ENCODE data around the gene GGT5. TPM values are rescaled to one million over a fixed set of nuclear protein-coding genes. Genes with fewer than 3 reads are reported as not detected.
"Not testable (repeated sequence)": the region's sequence is repeated elsewhere in the genome, so short reads cannot be mapped to it uniquely, and the experiment has no call there.

GGT5 gene
- total RNA-seq, 2 experiments from 2014 or later: not detected

- H3K4me1 ChIP-seq (ENCODE audit: insufficient read depth, low read length): peaks cover 15% of the 10 kb centered on the region
- H3K27me3 ChIP-seq (ENCODE audit: control insufficient read depth in 1 of 2, insufficient read depth in 2 of 2, low read length in 2 of 2); DNase-seq; H3K36me3 Mint-ChIP-seq (ENCODE audit: low read depth); H3K9me3 ChIP-seq (ENCODE audit: control insufficient read depth in 1 of 2, insufficient read depth in 1 of 2, low read length in 2 of 2); H3K4me3 Mint-ChIP-seq; intact Hi-C loops (cut with DNase I, micrococcal nuclease); ATAC-seq (ENCODE audit: poor library complexity); POLR2A ChIA-PET; H3K9me3 Mint-ChIP-seq; H3K27ac Mint-ChIP-seq; H3K27me3 Mint-ChIP-seq; CTCF ChIA-PET; H3K36me3 ChIP-seq (ENCODE audit: insufficient read depth, low read length); H3K27ac ChIP-seq (ENCODE audit: low read depth in 1 of 2, low read length in 2 of 2); H3K4me3 ChIP-seq (ENCODE audit: low read length): not testable (repeated sequence)
- H3K4me1 Mint-ChIP-seq (ENCODE audit: low read depth): peaks cover 18% of the 10 kb centered on the region
These were observed 34.5 kb downstream of the GGT5 start for GRCh38 chr22:24210409-24210808.

- DNase-seq (no peak), ATAC-seq (ENCODE audit: poor library complexity) (no peak)
- H3K4me1 ChIP-seq (ENCODE audit: insufficient read depth, low read length): peaks cover 15% of the 10 kb centered on the region
- Mint-ChIP-seq H3K36me3 (ENCODE audit: low read depth) (no peaks in the 10 kb centered on the region), H3K27me3 (no peaks in the 10 kb centered on the region), H3K4me3 (no peak overlapping the region), H3K27ac (no peak overlapping the region), H3K4me1 (ENCODE audit: low read depth) (peaks cover 18% of the 10 kb centered on the region), H3K9me3 (no peaks in the 10 kb centered on the region)
- TF ChIP-seq CTCF (IDR thresholded peaks at IDR 0.05): no peak
- no peak overlapping the region for H3K4me3 ChIP-seq (ENCODE audit: low read length)
- H3K36me3 ChIP-seq (ENCODE audit: insufficient read depth, low read length): no peaks in the 10 kb centered on the region
- no peak overlapping the region for H3K27ac ChIP-seq (ENCODE audit: low read depth in 1 of 2, low read length in 2 of 2)
- CTCF ChIA-PET: no interaction called here
- H3K9me3 ChIP-seq (ENCODE audit: control insufficient read depth in 1 of 2, insufficient read depth in 1 of 2, low read length in 2 of 2): no peaks in the 10 kb centered on the region
- intact Hi-C loops (cut with DNase I, micrococcal nuclease): no loop called here
- H3K27me3 ChIP-seq (ENCODE audit: control insufficient read depth in 1 of 2, insufficient read depth in 2 of 2, low read length in 2 of 2): no peaks in the 10 kb centered on the region
- POLR2A ChIA-PET: no interaction called here
These were observed 35.2 kb downstream of the GGT5 start for GRCh38 chr22:24209687-24210086.

- no peak for ATAC-seq (ENCODE audit: poor library complexity)
- H3K4me1 Mint-ChIP-seq (ENCODE audit: low read depth): peaks cover 18% of the 10 kb centered on the region
- no peaks in the 10 kb centered on the region for H3K36me3 Mint-ChIP-seq (ENCODE audit: low read depth)
- Histone ChIP-seq H3K4me1 (ENCODE audit: insufficient read depth, low read length) (peaks cover 15% of the 10 kb centered on the region), H3K36me3 (ENCODE audit: insufficient read depth, low read length) (no peaks in the 10 kb centered on the region), H3K27me3 (ENCODE audit: control insufficient read depth in 1 of 2, insufficient read depth in 2 of 2, low read length in 2 of 2) (no peaks in the 10 kb centered on the region), H3K4me3 (ENCODE audit: low read length) (no peak overlapping the region), H3K9me3 (ENCODE audit: control insufficient read depth in 1 of 2, insufficient read depth in 1 of 2, low read length in 2 of 2) (no peaks in the 10 kb centered on the region), H3K27ac (ENCODE audit: low read depth in 1 of 2, low read length in 2 of 2) (no peak overlapping the region)
- H3K27ac Mint-ChIP-seq: no peak overlapping the region
- no peak overlapping the region for H3K4me3 Mint-ChIP-seq
- CTCF ChIA-PET: no interaction called here
- POLR2A ChIA-PET: interaction anchor here (1.1 kb wide), 1 partner anchor 12 kb away, joined by 3 read pairs; no protein-coding TSS in a partner anchor
- DNase-seq: no peak
- H3K9me3 Mint-ChIP-seq: no peaks in the 10 kb centered on the region
- H3K27me3 Mint-ChIP-seq: no peaks in the 10 kb centered on the region
- no peak for TF ChIP-seq CTCF (IDR thresholded peaks at IDR 0.05)
- intact Hi-C loops (cut with DNase I, micrococcal nuclease): no loop called here
These were observed 35.9 kb downstream of the GGT5 start for GRCh38 chr22:24209016-24209415.

- Mint-ChIP-seq H3K36me3 (ENCODE audit: low read depth) (no peaks in the 10 kb centered on the region), H3K4me1 (ENCODE audit: low read depth) (peaks cover 18% of the 10 kb centered on the region), H3K27ac (peak overlapping the region; percentile 61), H3K9me3 (no peaks in the 10 kb centered on the region), H3K4me3 (no peak overlapping the region), H3K27me3 (no peaks in the 10 kb centered on the region)
- Histone ChIP-seq H3K4me3 (ENCODE audit: low read length) (no peak overlapping the region), H3K9me3 (ENCODE audit: control insufficient read depth in 1 of 2, insufficient read depth in 1 of 2, low read length in 2 of 2) (no peaks in the 10 kb centered on the region), H3K36me3 (ENCODE audit: insufficient read depth, low read length) (no peaks in the 10 kb centered on the region), H3K27me3 (ENCODE audit: control insufficient read depth in 1 of 2, insufficient read depth in 2 of 2, low read length in 2 of 2) (no peaks in the 10 kb centered on the region), H3K4me1 (ENCODE audit: insufficient read depth, low read length) (peaks cover 15% of the 10 kb centered on the region), H3K27ac (ENCODE audit: low read depth in 1 of 2, low read length in 2 of 2) (no peak overlapping the region)
- peak in 4 of 14 experiments; percentile 5 to 67 (median 36) for DNase-seq
- no peak for ATAC-seq (ENCODE audit: poor library complexity)
- no peak for TF ChIP-seq CTCF (IDR thresholded peaks at IDR 0.05)
- ChIA-PET POLR2A (interaction anchor here (1.1 kb wide), 1 partner anchor 11 kb away, joined by 3 read pairs; no protein-coding TSS in a partner anchor), CTCF (no interaction called here)
- intact Hi-C loops (cut with DNase I, micrococcal nuclease): no loop called here
These were observed 36.7 kb downstream of the GGT5 start for GRCh38 chr22:24208012-24208749.

All from CD4-positive, alpha-beta T cell (primary cell).